Gastroesophageal sphincter (tissue), 3 donors: Measurements from ENCODE around the gene GNL3.

Experiments
- EP300 ChIP-seq: sonication (generic); formaldehyde crosslinking; IDR thresholded peaks from one replicate; pipeline ENCODE4 v1.6.1; 2017; ENCODE audit warnings: antibody characterized with exemption, mild to moderate bottlenecking
- POLR2A ChIP-seq, 2 donors: fragments of 450-650 bp; IDR thresholded peaks; one replicate each; pipeline ENCODE4 v1.6.1; 2017; ENCODE audit warnings: antibody characterized with exemption in 2 of 2, mild to moderate bottlenecking in 2 of 2, moderate library complexity in 1 of 2
- POLR2AphosphoS5 ChIP-seq: sonication (generic); formaldehyde crosslinking; IDR thresholded peaks from one replicate; pipeline ENCODE4 v1.6.1; 2017; ENCODE audit warnings: antibody characterized with exemption
- TF ChIP-seq, protein P1 (sequence below), 4 experiments: fragments of 200-600 bp in 2 of 4; fragments of 450-650 bp in 2 of 4; sonication (generic) in 1 of 4; IDR thresholded peaks; one replicate each; pipeline ENCODE4 v1.5.1; 2017 to 2019; ENCODE audit warnings: antibody characterized with exemption in 4 of 4, mild to moderate bottlenecking in 2 of 4, moderate library complexity in 2 of 4

DNA sequence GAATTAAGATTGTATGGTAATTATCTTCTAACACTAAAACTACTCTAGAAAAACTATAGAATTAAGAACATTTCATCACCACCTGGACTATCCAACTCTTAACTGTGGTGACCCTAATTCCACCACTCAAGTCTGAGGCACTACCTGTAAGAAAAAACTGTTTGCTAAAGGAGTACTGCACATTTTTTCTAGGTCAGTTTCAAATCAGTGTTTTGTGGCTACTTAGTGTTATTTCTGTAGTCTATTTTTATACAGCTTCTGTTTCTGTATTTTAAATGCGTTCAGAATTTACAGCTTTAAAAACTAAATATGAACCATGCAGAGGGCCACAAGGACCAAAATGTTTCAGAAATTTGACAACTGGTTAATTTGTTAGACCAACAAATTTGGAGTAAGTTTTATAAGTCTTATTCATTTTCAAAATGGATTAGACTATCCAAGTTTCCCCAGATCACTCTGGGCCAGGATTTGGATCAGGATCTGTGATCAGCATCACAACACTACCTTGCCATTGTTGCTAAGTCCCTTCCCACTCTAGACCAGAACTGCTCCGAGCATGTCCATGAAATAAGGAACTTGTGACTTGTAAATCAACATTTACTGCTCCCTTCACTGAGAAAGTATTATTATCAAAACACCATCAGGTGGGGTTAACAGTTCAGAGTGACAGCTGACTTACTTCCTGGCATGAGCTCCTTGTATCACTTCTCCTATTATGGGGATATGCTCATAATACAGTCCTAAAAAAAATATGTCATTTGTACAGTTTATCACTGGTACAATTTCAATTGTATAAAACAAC lies 11.2 kb downstream of the GNL3 start:
- TF ChIP-seq POLR2A (IDR thresholded peaks at IDR 0.05), result no peak
- TF ChIP-seq, protein P1, sequence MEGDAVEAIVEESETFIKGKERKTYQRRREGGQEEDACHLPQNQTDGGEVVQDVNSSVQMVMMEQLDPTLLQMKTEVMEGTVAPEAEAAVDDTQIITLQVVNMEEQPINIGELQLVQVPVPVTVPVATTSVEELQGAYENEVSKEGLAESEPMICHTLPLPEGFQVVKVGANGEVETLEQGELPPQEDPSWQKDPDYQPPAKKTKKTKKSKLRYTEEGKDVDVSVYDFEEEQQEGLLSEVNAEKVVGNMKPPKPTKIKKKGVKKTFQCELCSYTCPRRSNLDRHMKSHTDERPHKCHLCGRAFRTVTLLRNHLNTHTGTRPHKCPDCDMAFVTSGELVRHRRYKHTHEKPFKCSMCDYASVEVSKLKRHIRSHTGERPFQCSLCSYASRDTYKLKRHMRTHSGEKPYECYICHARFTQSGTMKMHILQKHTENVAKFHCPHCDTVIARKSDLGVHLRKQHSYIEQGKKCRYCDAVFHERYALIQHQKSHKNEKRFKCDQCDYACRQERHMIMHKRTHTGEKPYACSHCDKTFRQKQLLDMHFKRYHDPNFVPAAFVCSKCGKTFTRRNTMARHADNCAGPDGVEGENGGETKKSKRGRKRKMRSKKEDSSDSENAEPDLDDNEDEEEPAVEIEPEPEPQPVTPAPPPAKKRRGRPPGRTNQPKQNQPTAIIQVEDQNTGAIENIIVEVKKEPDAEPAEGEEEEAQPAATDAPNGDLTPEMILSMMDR (IDR thresholded peaks at IDR 0.05), result no peak
- TF ChIP-seq EP300, result no peak
- TF ChIP-seq POLR2AphosphoS5, result no peak
